HG02642 (cell line): ENCODE results near the gene XYLT2.
A peak's percentile ranks its signal among the peaks of the same experiment; 100 is the strongest.
"Not testable (repeated sequence)": the region's sequence is repeated elsewhere in the genome, so short reads cannot be mapped to it uniquely, and the experiment has no call there.

Source experiments
- ATAC-seq: cut with Tn5 transposase; IDR thresholded peaks from one replicate; pipeline ENCODE4 v1.9.1; 2021; ENCODE audit warnings: mild to moderate bottlenecking; ENCODE audit not compliant: unreplicated experiment, poor library complexity

XYLT2 gene

DNA sequence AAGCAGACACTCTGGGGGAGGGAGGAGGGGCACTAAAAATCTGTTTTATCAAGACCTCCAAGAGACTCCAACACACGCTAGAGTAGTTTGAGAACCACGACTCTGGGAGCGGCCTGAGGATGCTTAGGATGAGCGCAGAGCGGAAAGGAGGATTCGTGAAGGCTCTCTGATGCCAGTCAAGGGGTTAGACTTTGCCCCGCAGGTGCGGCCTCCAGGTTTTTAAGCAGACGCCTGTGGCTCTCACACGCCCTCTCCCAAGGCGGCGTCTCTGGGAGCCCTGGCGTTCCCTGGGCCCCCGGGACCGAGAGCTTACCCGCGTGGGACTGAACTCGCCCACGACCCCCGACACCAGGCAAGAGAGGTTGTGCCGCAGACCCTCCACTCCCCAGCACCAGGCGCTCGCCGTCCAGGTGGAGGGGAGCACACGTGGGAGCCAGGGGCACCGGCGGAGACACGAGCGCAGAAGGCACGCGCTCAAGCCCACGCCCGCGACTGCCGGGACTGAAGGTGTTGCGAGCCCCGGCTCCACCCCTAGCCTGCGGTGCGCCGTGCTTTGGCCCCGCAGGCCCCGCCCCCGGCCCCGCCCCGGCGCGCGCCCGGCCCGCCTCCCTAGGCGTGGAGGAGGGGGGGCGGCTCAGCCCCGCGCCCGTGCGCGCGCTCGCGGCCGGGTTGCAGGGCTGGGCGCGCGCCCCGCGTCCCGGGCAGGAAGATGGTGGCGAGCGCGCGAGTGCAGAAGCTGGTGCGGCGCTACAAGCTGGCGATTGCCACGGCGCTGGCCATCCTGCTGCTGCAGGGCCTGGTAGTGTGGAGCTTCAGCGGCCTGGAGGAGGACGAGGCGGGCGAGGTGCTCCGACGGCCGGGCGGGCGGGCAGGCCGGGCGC is at the start of gene XYLT2:
TSS of gene XYLT2 (plus strand) at position 695 of the 881 bp plus-strand sequence. CDS start at position 710, 15 bp downstream.
- ATAC-seq: peak; percentile 79

DNA sequence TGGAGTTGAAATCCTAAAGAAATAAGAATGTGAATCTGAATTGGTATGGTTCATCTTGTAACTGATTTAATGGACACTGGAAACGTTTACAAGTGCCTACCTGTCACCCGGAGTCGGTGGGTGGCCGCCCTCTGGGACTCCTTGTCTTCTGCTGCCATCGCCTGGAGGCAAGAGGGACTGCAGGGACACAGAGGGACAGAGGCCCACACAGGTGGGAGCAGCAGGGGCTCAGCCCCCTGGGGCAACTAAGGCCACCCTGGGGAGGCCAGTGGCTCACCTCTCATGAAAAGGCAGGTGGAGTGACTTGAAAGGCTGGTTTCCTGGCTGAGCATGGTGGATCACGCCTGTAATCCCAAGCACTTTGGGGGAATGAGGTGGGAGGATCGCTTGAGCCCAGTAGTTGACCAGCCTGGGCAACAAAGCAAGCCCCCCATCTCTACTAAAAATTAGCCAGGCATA is 48.5 kb upstream of the XYLT2 start:
- peak; percentile 76 for ATAC-seq

DNA sequence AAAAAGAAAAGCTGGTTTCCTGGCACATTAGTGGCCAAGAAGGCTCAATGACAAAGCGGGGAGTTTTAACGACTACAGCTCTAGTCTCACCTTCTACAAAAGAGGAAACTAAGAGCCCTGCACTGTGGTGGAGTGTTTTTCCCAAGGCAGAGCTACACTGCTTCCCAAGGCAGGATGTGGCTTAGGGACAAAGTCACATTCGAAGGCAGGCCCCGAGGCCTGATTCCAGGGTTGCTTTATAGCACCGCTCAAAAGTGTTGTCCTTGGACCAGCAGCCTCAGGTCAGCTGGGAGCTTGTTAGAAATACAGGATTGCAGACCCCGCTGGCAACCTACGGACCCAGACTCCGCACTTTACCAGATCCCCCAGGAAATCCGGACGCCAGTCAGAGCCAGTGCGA is 47.9 kb upstream of the XYLT2 start:
- no peak for ATAC-seq

DNA sequence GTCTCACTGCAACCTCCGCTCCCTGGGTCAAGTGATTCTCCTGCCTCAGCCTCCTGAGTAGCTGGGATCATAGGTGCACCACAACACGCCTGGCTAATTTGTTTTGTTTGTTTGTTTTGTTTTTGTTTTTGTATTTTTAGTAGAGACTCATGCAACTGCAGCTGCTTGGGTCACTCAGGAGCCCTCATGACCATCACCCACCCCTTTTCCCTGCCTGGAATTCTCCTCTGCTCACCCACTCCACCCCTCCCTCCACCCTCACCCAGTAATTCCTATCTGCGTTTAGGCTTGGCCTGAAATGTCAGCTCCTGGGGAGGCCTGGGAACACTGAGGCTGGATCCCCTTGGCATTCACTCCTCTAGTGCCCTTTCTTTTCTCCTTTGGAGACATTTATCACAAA is 46.1 kb upstream of the XYLT2 start:
- ATAC-seq: no peak

DNA sequence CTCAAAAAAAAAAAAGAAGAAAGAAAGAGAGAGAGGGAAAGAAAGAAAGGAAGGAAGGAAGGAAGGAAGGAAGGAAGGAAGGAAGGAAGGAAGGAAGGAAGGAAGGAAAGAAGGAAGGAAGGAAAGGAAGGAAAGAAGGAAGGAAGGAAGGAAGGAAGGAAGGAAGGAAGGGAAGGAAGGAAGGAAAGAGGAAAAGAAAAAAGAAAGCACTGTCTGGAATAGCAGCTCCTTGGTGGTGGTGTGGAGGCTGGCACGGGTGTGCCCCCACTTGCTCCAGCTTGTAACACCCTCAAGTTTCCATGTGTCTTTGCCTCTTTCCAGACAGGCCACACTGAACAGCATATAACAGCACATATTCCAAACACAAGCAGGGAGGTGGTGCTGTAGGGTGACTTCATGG is 45.1 kb upstream of the XYLT2 start:
- ATAC-seq: not testable (repeated sequence)

DNA sequence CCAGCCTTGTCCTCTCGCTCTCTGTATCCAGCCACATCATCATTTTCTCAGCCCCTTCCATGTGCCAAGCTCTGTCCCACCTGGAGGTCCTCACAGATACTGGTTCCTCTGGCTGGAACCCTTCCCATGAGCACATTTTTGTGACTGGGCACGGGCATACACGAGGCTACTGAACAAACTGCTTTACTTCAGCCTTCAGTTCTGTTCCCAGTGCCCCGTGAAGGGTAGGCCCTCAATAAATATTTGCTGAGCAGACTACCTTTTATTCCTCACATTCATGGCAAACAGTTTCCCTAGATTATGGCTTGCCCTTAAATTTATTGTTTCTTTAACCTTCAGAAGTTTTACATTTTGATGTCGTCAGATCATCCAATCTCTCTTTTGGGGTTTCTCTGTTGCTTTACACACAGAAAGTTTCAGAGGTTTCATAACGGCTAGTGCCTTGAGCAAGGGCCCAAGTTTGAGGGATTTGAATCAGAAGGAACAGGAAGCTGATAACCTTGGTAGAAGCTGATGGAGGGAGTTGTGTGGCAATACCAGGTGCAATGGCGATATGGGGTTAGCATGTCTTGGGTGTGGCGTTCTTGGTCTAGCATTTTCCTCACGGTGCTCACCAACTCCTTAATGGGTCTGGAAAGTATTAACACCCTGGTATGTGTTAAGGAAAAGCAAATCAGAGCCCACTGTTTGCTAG is 43.9 kb upstream of the XYLT2 start:
- no peak for ATAC-seq

DNA sequence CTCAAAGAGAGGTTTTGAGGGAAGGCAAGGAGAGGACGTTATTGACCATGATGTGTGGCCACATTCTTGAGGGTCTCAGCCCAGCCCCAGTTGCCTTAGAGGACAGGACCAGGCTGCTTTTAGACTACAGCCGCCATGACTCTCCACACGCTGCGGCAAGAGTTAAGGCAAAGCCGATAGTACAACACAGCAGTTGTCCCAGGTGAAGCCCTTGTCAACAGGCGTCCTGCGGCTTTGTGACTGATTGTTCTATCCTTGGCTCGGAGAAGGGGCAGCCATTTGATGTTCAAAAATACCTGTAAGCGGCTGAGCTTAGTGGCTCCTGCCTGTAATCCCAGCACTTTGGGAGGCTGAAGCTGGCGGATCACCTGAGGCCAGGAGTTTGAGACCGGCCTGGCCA is 42.9 kb upstream of the XYLT2 start:
- no peak for ATAC-seq

DNA sequence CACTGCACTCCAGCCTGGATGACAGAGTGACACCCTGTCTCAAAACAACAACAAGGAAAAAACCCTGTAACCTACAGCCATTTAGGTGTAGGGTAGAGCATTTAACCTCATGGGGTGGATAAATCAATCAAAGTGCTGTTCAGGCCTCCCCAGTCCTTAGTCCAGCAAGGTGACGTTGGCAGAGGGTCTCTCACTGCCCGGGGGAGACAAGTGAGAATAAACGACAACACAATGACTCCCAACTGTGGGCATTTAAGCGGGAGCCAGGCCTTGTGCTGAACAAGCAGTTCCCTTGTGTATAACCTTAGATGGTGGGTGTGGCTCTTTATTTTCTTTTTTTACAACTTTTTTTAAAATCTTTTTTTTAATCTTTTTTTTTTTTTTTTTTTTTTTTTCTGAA is 42.3 kb upstream of the XYLT2 start:
- ATAC-seq: no peak

DNA sequence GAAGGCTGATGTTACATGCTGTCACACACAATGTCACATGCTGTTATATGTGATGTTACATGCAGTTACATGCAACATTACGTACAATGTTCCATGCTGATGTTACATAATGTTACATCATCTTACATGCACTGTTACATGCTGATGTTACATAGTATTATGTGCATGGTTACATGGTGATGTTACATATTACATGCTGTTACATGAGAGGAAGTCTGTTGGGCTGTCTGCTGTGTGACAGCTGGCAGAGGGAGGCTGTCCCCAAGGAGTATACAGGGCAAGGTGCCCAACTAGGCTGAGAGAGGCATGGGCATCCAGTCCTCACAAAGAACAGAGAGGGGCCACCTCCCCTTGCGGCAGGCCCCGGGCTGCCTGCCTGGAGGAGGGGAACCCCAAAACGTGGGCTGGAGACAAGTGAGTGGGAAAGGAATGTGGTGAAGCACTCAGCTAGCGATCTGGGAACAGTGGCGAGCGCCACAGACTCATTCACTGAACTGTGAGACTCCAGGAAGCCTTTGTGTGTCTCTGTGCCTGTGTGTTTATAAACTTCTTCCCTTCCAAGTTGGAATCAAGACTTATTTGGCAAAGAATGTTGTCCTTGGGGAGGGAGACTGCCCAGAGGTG is 41.0 kb upstream of the XYLT2 start:
- ATAC-seq: no peak

DNA sequence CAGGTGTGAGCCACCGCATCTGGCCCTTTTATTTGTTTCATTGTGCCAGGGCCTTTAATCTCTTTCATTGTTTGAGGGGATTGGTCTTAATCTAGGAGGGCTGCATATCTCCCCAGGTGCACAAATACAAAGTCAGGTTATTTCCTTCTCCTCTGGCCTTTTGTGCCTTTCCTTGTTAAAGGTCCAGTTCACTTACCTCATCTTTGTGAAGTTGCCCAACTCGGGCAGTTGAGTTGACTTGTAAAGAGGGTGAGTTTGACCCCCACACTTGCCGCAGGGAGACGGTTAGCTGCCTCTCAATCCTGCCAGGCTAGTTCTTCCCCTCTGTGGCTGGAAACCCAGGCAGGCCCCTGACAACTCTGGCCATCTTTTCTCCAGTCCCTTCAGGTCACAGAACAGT is 38.3 kb upstream of the XYLT2 start:
- ATAC-seq: no peak

DNA sequence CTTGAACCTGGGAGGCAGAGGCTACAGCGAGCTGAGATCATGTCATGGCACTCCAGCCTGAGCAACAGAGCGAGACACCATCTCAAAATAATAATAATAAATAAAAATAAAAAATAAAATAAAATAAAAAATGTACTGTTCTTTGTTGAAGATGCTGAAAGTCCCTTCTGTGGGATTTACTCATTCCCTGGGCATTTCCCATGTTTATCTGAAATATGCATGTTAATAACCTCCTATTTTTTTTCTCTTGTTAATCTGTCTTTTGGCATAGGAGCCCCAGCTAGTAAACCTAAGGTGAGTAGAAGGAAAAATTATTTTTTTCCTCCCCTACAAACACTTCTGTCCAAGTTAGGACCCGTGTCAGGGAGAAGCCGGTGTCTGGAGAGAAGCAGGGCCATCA is 37.3 kb upstream of the XYLT2 start:
- ATAC-seq: no peak

DNA sequence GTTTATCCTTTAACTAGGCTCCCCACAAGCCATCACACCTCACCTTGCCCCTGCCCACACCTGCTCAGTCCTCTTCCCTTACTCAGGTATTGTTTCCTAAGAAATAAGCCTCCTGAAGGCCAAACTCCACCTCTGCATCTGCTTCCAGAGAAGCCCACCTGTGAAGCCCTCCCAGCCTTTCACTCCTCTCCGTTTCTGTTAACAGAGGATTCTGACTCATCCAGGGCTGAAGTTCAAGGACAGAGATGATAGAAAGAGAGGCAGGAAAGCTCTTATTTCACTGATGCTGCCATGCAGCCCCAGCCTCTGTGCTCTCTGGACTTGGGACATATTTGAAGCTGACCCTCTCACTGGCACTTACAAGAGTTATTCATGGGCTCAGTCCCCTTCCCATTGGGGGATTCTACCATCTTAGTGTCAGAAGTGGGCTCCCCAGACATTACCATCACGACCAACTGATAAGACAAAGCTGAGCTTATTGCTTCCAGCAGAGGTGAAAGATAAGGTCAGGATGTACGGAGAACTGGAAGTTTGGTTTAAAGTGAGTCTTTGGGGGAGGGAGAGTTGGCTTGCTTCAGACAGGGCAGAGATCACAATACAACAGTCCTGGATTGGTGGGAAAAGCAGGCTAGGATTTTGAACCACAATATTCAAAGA is 35.3 kb upstream of the XYLT2 start:
- no peak for ATAC-seq

DNA sequence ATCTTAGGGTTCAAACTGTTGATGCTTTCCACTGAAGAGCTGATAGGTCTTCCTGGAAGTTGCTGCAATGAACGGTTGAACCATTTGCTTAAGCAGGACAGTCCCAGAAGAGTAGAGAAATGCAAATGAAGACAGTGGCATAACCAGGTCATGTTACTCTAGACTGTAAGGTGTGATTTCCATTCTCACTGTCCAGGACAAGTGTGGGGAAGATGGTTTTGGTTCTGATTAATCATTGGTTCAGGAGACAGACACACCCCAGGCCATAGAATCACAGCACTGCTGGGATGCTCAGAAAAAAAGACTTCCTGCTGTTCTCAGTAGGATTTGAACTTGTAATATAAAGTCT is 34.8 kb upstream of the XYLT2 start:
- no peak for ATAC-seq

DNA sequence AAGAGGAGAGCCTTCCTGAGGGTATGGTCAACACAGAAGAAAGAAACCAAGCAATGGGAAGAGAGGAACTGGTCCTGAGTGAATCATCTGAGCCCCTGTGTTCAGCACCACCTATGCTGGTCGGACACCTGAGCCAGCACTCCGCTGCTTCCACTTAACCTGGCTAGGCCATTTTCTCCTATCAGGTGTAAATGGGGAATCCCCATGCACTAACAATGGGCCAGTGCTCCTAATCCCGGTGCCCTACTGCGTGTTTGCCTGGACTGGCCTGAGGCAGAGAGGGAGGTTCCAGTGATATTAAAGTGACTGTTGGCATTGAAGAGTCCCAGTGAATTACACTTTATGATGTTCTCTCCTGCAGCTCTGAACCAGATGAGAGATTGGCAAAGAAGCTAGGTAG is 34.4 kb upstream of the XYLT2 start:
- ATAC-seq: no peak

DNA sequence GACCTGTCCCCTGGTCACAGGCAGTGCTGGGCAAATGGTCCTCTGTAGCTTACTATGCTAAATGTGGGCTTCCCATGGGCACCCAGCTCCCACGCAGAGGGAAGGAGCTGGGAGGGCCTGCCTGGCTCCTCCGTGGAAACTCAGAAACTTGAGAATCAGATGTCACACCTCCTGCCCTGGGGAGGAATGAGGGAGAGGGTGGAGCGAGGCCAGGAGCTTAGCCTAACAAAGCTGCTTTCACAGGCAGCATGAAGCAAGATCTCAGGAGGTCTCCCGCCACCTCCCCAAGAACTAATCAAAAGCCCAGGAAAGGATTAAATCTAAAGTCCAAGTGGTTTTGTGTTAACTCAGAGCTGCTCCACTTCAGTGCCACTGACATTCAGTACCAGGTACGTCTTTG is 33.6 kb upstream of the XYLT2 start:
- no peak for ATAC-seq

DNA sequence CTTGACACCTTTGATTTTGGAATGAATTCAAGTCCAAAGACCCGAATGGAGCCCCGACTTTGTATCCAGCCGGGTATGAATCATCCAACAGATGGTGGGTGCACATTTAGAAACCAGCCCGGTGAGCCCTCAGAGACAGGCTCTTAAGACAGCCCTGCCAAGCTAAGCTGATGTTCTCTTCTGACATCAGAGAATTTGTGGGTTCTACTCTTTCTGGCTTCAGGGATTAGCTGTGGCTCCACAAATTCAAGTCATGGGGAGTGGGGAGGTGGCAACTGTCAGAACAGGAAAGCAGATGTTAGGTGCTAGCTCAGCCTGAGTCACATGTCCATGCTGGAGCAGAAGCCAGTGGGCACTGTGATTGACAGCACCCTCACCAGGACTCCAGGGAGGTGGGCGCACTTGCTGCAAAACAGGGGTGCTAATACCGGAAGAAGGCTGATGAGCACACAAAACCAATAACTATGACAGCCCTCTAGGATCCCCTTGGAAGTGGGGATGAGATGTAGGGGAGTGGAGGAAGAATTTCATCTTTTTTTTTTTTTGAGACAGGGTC is 31.4 kb upstream of the XYLT2 start:
- ATAC-seq: no peak

DNA sequence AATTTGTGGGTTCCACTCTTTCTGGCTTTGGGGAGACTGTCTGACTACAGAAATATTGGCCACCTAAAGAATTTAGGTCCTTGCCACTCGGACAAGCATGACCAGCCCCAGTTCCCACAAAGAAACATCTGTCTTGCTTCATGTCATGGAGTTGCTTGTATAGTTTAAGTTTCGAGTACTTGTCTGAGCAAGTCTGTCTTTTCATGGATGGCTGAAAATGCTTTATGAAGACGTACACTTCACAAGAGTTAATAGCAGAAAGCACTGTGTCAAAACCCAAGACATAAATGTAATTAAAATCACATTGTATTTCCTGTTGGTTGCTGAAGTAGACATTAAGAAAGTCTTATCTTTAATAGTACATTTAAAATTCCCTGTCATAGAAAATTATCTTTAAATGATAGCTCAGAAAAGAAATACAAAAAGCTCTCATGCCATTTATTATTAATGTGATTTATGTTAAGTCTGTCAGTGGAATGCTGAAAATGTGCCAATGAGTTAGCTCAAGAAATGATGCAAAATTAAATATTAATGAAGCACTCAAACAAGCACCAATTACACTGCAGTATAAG is 29.8 kb upstream of the XYLT2 start:
- no peak for ATAC-seq

DNA sequence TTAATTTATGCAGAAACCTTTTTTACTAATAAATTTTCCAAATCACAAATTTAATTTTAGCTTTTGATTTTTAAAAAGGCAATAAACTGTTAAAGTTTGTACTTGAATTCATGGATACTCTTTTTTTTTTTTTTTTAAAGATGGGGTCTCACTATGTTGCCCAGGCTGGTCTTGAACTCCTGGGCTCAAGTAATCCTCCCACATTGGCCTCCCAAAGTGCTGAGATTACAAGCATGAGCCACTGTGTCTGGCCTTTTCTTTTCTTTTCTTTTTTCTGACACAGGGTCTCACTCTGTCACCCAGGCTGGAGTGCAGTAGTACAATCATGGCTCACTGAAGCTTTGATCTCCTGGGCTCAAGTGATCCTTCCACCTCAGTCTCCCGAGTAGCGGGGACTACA is 29.3 kb upstream of the XYLT2 start:
- ATAC-seq: not testable (repeated sequence)

DNA sequence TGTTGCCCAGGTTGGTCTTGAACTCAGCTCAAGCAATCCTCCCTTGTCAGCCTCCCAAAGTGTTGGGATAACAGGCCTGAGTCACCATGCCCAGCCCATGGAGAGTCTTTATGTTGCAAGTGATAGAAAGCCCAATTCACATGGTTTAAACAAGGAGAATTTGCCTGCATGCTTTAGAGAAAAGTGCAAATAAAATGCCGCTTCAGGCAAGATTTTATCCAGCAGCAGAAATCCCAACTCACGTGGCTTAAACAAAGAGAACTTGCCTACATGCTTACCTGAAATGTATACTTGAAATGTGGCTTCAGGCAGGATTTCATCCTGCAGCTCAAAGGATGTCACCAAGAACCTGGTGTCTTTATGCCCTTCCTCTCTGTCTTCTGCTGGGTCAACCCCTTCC is 28.8 kb upstream of the XYLT2 start:
- no peak for ATAC-seq
